HG03064 (cell line): ENCODE results near the gene MIA.
"Not testable (repeated sequence)": the region's sequence is repeated elsewhere in the genome, so short reads cannot be mapped to it uniquely, and the experiment has no call there.

Experiments
- ATAC-seq: cut with Tn5 transposase; IDR thresholded peaks from one replicate; pipeline ENCODE4 v1.9.1; 2021; ENCODE audit warnings: low read depth; ENCODE audit not compliant: unreplicated experiment

MIA gene

GRCh38 chr19:40815223-40815622 lies 39.9 kb downstream of the MIA start:
- ATAC-seq: no peak

GRCh38 chr19:40818480-40819399 lies 43.4 kb downstream of the MIA start:
- not testable (repeated sequence) for ATAC-seq

DNA sequence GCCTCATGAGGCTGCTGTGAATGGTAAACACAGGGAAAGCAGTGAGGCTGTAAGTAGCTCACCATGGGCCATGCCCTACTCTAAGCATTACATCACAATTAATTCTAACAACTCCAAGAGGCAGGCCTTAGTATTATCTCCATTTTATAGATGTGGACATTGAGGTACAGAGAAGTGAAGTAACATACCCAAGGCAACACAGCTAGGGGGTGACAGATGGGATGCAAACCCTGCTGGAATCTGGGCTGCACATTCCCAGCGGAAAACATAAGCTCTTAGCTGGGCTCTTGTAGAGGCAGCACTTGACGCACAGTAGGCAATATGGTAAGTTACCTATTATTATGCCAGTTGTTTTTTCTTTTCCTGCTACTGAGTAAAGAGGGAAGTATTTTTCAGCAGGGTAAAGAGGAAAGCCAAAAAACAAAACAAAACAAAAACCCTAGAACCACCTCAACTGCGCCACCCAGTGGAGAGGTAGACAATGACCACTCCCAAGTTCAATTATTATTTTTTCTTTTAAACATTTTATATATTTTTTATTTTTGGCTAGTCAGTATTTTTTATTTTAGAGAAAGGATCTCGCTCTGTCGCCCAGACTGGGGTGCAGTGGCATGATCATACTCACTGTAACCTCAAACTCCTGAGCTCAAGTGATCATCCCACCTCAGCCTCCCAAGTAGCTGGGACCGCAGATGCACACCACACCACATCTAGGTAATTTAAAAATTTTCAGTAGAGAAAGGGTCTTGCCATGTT lies 44.3 kb downstream of the MIA start:
- ATAC-seq: not testable (repeated sequence)

DNA sequence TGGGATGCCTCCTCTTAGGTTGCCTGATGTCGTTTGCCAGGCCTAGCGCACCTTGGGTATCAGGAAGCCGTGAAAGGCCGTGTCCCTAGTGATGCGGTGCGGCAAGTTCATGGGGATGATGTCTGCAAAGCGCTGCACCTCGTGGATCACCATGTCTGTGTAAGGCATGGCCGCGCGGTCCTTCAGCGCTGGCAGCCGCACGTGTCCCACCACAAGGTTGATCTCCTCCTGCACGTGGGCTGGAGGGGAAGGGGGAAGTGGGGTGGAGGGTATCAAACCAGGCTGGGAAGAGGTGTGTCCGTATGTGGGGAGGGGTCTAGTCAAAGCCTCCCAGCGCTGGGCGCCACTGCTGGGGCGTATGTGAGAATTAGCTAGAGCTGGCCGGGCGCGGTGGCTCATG lies 46.8 kb downstream of the MIA start:
- ATAC-seq: no peak

- not testable (repeated sequence) for ATAC-seq
Observed at GRCh38 chr19:40822704-40823553, 47.6 kb downstream of the MIA start.

DNA sequence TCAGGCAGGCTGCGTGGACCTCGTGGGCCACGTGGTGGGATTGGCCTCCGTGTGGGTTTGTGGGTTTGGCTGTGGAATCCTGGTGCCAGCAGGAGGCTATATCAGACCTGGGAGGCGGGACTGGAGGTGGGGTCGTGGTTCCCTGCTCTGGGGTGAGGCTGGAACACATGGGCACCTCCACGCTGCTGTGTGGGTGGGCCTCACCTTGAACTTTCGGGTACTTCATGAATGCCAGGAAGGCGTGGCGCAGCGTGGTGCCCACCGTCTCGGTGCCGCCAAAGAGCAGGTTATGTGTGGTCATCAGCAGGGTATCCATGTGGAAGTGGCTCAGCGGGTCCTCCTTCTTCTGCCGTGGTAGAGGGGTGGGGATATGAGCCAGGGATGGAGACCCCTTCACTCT lies 49.6 kb downstream of the MIA start:
- not testable (repeated sequence) for ATAC-seq

GRCh38 chr19:40825460-40826095 lies 50.3 kb downstream of the MIA start:
- not testable (repeated sequence) for ATAC-seq

GRCh38 chr19:40826312-40826698 lies 51.0 kb downstream of the MIA start:
- not testable (repeated sequence) for ATAC-seq

DNA sequence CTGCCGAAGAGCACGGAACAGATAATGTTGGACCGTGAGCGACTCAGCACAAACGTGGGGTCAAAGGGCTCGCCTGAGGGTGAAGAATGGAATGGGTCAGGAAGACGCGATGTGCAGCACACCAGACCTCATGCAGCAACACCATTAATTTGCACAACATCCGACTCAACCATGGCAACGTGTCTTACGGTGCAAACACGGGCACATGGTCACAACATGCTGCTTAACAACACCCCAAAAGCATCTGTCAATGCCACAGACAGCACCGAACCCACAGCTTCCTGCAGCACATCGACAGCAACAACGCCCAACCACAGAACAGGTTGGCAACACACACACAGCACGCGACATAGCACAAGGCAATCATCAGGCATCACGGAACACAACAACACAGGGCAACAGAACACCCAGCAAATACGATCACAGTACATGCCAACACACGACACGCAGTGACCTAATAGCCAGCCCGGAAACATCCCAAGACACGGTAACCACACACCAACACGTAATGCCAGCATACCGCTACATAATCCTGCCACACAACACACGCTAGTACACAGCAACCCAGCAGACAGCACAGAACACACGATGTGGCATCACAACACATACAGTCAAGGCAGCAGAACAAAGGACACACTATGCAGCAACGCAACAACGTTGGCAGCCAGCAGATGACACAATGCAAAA lies 51.5 kb downstream of the MIA start:
- ATAC-seq: not testable (repeated sequence)
